Right ventricle myocardium inferior (tissue), 1 donor: Measurements from ENCODE around the gene RGS2. TPM values are rescaled to one million over a fixed set of nuclear protein-coding genes. Genes with fewer than 3 reads are reported as not detected.

Source experiments
- ATAC-seq: fragments of 200-7000 bp; cut with Tn5 transposase; one replicate; pipeline ENCODE4 v1.9.1; 2020; ENCODE audit warnings: mild to moderate bottlenecking, moderate library complexity
- DNase-seq: peaks from one replicate; pipeline ENCODE4 v3.0.0; 2021; ENCODE audit errors: missing footprints
- intact Hi-C: fragments of 100-400 bp; cut with DNase I; formaldehyde crosslinking; loops from one replicate; pipeline ENCODE4 v1.11.0; 2022
- long read RNA-seq: library from polyadenylated mRNA; unstranded; transcript quantifications from one replicate; pipeline ENCODE4 v2.0.0, GENCODE V29; 2021
- total RNA-seq: library from RNA; stranded (reverse); fragmentation: NEBNext Ultra II Directional; extraction: Animal tissue kit (Norgen Biotek cat#: 25700); gene quantifications from one replicate; pipeline ENCODE4 v1.2.1, GENCODE V29; 2021
- donor health status: DM: no; HTN: yes; CAD: no; lungs with severe emphysema.

RGS2 gene, protein sequence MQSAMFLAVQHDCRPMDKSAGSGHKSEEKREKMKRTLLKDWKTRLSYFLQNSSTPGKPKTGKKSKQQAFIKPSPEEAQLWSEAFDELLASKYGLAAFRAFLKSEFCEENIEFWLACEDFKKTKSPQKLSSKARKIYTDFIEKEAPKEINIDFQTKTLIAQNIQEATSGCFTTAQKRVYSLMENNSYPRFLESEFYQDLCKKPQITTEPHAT
- total RNA-seq, result 19.4 TPM
- long read RNA-seq, partial matches to known transcripts, result 0 of 1 reads
- long read RNA-seq, other reads (novel, unspliced or antisense), result 1 of 1 reads

DNA sequence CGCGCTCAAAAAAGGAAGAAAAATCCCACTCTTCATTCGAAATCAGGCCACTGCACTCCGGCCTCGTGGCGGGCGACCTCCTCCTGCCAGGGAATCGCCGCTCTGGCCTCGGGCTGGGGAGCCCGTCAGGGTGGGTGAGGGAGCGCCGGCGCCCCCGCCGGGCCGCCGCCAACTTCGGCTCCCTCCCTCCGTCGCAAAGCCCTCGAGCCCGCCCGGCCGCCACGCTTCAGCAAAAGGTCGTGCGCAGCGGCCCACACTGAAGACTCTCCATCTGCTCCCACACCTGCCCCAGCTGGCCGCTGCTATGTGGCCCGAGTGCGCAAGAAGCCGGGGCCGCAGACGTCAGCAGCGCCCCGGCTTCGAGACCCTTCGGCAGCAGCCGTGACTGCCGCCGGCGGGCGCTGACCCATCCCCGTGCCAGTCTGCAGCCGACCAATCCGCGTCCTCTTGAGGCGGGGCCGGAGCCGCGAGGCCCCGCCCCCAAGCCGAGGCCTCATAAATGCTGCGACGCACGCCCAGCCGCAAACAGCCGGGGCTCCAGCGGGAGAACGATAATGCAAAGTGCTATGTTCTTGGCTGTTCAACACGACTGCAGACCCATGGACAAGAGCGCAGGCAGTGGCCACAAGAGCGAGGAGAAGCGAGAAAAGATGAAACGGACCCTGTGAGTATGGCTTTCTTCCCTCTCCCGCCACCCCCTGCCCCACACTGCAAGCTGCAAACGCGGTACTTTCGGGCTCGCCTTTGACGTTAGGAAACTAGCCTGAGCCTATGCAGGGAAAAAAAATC is at the start of gene RGS2:
Gene RGS2, plus strand, starts transcription at position 522 of the 789 bp plus-strand sequence. Its CDS starts 33 bp downstream, at position 555.
- DNase-seq, result peak; percentile 96
- peak; percentile 98 for ATAC-seq
- intact Hi-C loops, result loop anchor here (1.0 to 5.0 kb wide), 4 partner anchors 181 to 332 kb away; partner anchors contain the start of gene CDC73

DNA sequence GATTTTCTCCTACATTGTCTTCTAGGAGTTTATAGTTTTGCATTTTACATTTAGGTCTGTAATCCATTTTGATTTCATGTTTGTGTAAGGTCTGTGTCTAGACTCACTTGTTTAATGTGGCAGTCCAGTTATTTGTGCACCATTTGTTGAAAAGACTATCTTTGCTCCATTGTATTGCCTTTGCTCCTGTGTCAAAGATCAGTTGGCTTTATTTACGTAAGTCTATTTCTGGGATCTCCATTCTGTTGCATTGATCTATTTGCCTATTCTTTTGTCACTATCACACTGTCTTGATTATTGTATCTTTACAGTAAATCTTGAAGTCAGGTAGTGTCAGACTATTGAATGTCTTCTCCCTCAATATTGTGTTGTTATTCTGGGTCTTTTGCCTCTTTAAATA is 49.7 kb upstream of the RGS2 start:
- no peak for ATAC-seq
- no peak for DNase-seq
- intact Hi-C loops, result no loop called here

DNA sequence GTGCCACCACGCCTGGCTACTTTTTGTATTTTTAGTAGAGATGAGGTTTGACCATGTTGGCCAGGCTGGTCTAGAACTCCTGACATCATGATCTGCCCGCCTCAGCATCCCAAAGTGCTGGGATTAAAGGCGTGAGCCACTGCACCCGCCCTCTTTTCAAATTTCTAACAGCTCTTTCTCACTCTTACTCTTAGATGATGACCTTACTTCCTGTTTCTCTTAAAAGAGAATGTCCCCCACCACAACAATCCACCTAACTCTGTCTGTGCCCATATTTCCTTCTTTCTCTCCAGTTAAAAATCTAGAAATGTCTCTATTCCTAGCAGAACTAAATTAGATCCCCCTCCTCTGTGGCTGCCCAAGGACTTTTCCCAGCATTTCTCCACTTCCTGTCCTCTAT is 46.6 kb upstream of the RGS2 start:
- no peak for ATAC-seq
- DNase-seq, result no peak
- intact Hi-C loops, result no loop called here

DNA sequence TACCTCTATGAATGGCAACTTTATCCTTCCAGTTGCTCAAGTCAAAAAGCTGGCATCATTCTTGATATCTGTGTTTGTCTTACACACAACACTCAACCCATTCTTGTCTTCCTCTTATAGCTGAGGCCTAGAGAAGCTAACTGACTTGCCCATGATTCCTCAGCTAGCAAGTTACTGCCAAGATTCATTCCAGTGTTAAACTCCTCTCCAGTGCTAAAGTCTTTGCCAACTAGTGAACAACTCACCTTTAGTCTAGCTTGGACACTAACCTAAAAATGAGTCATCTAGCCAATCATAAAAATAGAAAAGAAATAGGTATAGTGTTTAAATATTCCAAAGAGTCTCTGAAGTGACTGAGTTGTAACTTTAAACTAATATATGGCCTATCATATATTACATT is 45.6 kb upstream of the RGS2 start:
- ATAC-seq (no peak), DNase-seq (no peak)
- intact Hi-C loops, result no loop called here

DNA sequence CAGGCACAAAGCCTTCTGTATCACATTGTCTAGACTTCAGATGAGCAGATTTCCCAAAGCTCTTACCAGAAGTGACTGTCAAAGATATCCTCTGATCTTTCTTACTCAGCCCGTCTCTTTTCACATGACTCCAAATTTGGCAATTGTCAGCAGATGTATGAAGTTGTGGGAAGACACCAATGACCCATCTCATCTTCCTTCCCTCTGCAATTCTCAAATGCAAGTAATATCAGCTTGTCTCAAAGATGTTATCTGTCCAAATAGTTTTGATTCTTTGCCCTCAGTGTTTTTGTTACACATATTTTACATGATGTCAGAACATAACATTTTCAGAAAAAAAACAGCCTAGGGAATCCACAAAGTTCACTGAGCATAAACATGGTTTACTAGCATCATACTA is 45.1 kb upstream of the RGS2 start:
- ATAC-seq (no peak), DNase-seq (no peak)
- intact Hi-C loops, result no loop called here

DNA sequence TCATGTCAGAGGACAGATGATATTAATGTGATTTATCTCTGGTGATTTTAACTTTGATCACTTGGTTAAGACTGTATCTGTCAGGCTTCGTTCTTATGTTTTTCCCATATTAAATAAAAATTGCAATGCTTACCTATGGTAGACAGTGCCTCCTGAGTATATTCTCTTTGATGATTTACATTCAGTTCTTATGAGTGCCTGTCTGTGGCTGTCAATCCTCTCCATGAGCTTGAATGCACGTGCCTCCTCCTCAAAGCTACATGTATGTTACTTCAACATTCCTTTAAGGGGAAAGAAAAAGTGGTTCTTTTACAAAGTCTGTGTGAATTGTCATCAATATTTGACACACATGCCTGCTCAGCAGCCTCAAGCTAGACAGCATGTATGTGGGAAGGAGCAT is 44.2 kb upstream of the RGS2 start:
- intact Hi-C loops, result no loop called here
- DNase-seq, result no peak
- ATAC-seq, result no peak

DNA sequence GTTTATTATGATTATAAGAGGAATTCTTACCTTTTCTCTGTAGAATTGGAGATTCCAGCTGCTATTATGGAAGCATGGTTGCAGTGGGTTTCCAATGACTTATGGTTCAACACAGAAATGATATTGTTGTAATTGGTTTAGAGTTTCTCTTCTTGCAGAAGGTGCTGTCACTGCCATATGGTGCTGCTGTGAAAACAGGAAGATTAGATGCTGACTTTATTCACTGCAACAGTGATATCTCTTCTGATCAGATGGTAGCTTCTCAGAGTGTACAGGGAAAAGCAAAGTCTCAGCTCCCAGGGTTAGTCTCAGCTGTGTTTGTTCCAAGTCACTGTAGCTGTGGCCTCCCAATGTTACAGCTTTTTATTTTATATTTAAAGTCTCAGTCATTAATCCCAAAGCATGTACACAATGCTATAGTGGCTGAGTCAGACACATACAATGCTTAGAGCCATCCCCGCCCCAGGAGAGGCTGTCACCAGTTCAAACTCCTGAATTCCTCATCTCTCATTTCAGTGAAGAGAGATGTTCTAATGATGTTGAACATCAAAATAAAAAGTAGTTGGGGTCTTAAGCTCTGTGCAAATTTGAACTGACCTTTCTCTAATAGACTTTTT is 42.7 kb upstream of the RGS2 start:
- intact Hi-C loops, result no loop called here
- no peak for ATAC-seq
- no peak for DNase-seq

DNA sequence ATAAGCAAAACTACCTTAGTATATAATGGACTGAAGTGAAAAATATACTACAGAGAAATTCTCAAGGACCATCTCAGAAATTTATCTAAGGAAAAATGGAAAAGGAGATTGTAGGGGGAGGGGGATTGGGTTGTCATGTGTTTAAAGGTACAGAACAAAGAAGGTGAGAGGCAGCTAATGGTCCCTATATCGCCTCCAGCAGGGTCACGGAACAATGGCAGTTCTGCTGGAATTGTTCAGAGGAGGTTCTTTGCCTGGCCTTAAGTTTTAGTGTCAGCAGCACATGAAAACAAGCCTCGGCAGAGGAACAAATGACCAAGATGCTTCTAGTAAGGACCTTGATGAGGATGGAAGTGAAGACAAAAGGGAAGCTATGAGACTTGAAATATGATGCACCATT is 42.0 kb upstream of the RGS2 start:
- no peak for DNase-seq
- ATAC-seq, result no peak
- intact Hi-C loops, result no loop called here

DNA sequence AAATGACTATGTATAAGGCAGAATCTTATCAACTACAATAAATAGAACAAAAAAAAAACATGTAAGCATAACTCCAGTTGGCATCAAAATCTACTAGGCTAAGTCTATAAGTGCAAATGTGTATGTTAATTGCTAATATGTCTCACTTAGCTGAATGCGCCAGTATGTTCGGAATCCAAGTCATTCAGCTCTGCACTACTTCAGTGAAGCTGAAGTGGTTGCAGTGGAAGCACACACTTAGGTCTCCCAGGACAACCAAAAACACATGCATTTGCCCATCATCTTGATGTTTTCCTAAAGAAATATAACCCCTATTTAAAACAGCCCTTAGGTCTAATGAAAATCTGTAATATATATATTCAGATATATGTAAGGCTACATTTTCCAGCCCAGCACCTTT is 41.0 kb upstream of the RGS2 start:
- ATAC-seq, result peak; percentile 85
- intact Hi-C loops, result no loop called here
- no peak for DNase-seq

DNA sequence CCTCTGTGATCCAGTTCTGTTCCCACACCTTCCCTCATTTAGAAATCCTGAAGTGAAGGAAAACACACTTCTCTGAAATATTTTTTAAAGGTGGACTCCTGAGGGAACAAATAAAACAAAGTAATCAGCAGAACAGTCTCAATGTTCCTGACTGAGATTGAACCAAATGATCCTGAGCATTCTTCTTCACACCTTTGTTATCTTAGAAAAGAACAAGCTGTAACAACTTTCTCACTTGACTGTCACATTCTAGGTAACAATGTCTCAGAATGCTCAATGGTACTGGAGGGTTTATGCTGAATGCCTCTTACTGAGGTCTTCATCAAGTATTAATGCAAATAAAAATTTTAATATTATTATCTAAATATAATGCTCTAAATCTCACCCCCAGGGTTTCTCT is 40.4 kb upstream of the RGS2 start:
- ATAC-seq (no peak), DNase-seq (no peak)
- intact Hi-C loops, result no loop called here

DNA sequence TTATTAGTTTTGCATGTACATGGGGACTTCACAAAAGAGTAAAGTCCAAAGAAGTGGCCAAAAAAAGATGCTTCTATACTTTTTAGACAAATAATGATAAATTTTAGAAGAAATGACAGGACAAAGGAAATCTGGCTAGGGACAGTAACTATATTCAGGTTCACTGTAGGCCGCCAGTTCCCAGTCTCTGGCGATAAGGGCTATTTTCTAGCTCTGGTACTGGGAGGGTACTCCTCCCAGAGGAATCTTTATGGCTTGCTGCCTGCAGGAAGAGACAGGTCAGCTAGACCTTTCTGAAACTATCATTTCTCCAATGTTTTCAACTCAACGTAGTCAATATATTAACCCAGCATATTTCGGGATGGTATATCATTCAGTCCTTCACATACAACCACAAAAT is 37.5 kb upstream of the RGS2 start:
- DNase-seq, result no peak
- intact Hi-C loops, result no loop called here
- peak; percentile 68 for ATAC-seq

DNA sequence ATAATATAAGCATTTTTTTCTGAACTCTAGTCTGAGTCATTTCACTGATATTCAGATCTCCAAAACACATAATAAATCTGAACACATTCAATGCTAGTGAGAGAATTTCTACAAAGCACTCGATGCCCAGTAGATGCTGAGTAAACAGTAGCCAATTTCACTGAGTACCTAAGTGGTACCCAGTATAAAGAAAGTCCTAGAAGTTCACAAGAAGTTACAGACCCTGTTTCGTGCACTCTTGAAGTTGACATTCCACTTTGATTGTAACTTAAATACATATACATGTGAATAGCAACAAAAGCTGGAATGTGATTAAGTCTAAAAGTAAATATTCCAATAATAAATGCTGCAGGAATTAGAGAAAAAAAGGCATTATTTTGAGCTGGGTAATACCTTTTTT is 33.2 kb upstream of the RGS2 start:
- intact Hi-C loops, result no loop called here
- DNase-seq (no peak), ATAC-seq (no peak)

DNA sequence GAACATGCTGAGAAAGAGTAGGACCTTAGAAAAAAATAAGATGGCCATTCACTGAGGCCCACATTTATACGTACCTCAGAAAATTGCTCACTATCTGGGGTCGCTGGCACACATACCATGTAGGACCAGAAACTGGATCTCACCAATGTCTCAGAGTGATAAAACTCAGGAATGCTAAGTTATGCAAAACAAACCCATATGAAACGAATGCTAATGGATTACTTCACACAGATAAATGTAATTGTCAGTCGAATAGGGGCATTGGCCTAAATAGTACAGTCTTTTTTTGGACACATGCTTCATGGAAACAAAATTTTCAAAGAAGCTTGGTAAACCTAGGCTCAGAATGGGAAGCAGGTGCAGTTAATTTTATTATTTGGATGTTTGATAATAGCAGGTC is 32.6 kb upstream of the RGS2 start:
- ATAC-seq, result no peak
- intact Hi-C loops, result no loop called here
- no peak for DNase-seq

DNA sequence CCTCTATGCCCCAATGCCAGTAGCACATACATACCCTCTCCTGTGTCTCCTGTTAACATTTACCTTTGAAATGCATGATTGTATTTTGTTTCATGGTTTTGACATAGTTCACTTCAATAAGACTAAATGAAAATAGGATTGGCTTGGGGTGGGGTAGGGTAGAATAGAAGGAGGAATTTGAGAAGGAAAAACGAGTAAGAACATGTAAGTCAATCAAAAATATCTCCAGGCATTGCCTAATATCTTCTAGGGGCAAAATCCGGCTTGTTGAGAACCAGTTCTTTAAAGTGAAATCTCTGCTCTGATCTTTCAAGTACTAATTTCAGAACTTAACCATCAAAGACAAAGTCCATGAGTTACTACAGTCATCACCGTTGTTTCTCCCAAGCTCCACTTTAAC is 31.8 kb upstream of the RGS2 start:
- DNase-seq (no peak), ATAC-seq (no peak)
- intact Hi-C loops, result no loop called here

DNA sequence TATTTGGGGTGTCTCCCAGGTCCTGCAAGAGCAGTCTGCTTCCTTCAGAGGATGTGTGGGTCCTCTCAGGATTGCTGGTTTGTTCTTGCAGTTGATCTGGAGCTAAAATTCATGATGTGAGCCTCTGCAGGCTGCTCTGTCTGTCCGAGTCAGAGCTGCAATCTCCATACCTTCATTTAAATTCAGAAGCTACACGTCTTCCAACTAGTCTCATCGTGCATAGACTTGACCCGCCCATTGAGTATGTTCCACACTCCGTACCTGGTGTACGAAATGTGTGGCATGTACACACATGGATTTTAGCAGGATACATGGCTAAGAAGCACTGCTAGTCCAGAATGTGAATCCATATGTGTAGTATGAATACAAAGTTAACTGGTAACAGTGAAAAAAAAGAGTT is 25.0 kb upstream of the RGS2 start:
- no peak for ATAC-seq
- DNase-seq, result no peak
- intact Hi-C loops, result no loop called here

DNA sequence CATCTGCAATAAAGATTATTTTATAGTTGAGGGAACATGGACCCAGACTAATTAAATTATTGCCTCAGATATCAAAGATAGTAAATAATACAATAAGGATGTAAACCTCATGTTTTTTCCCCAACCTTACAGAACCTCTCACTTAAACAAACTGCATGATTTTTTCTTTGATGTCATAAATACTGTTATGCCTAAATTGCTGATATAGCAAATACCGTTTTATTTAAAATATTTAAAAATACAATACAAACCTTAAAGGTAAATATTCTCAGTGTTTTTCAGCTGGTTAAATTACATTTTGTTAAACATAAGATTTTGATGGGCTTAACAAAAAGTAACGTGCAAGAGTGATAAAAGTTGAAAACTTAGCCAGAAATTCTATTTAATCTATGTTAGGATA is 24.4 kb upstream of the RGS2 start:
- DNase-seq (no peak), ATAC-seq (no peak)
- intact Hi-C loops, result no loop called here

DNA sequence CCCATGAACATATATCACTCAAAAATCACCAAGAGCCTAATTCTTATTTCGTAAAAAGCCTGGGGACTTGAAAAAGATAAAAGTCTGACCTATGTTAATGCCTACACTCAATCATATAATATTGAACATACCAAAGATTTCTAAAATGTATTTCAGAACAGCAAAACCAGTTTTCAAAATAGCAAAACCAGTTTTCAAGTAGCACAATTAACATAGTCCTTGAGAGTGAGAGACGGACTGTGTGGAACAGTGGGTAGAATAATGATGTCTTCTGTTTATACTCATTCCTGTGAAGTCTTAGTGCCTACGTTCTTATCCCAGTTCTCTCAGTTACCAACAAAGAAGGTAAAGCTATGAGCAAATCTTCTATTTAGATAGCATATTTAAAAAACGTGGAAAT is 22.3 kb upstream of the RGS2 start:
- intact Hi-C loops, result no loop called here
- ATAC-seq, result no peak
- DNase-seq, result no peak

DNA sequence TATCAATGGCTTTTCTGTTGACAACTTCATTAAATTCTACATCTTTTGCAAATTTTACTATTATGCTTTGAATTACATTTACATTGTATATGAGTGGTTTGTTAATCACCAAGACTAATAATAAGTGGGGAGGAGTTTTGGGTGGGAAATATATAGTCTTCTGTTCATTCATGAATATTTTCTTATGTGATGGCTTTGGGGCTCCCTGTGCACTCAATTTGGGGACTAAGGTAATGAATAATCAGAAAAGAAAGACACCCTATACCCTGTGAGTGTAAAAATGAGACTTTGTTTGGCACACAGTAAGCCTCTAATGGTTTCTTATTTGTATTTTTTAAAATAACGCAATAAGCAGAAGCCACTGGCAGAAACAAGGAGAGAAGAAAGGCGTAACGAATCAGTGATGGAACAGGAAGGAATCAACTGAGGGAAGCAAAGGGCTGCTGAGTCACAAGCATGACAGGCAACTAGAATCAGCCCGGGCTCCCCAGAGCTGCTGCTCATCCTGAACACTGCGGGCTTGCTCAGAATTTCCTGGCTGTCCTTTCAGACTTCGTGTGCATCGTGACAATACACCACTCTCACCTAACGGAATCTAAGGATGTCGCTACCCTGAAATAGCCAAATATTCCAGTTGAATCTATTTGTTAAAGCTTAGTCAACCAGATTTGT is 20.8 kb upstream of the RGS2 start:
- DNase-seq (peak; percentile 59), ATAC-seq (peak; percentile 70)
- intact Hi-C loops, result no loop called here

DNA sequence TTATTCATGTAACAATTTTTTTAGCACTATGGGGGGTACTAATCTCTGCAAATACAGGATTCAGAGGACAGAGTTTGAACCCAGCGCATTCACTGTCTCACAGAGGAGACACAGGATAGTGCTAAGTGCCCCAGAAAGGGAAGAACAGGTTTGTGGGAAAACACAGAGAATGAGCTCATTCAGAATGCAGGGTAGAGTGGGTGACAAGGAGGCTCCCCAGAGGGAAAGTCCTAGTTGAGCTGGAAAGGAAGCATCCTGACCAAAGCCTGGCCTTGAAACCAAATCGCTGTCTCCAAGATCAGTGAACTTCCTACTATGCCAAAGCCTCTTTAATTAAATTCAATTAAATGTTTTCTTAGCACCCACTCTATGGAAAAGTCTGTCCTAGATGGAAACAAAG is 19.0 kb upstream of the RGS2 start:
- DNase-seq (no peak), ATAC-seq (no peak)
- intact Hi-C loops, result no loop called here

DNA sequence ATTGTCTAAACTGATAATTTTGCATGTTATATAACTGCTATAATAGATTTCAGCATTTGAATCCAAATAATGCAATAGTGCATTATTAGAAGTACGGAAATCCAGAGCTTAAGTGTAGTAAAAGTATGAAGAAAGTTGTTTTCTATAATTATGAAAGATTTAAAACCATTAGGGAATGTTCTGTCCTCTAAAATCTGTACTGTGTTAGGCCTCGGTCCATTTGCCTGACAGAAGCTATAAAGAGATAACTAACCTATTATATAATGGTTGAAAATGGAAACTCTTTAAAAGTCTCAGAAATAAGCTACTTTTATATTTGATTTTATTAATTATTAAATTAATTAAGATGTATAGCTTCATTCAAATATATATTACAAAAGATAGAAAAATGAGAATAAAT is 16.2 kb upstream of the RGS2 start:
- intact Hi-C loops, result no loop called here
- no peak for ATAC-seq
- DNase-seq, result no peak
